Measurements from ENCODE around the gene GDPD3. TPM values are rescaled to one million over a fixed set of nuclear protein-coding genes. Genes with fewer than 3 reads are reported as not detected.

GDPD3 gene
- total RNA-seq, 2 donors from 2014 or later, result 1.7 TPM; not detected in 1

GRCh38 chr16:30122604-30123160, 9.3 kb upstream of the GDPD3 start:
- Histone ChIP-seq H3K36me3 (peaks cover 29% of the 10 kb centered on the region), H3K27ac (peak overlapping the region; percentile 88 to 97), H3K27me3 (no peaks in the 10 kb centered on the region), H3K4me1 (peaks cover 0 to 37% of the 10 kb centered on the region in 2 donors), H3K9me3 (no peaks in the 10 kb centered on the region), H3K4me3 (peak overlapping the region; percentile 80 to 92)
- no peak for DNase-seq (ENCODE audit: low spot score)
- TF ChIP-seq CTCF (IDR thresholded peaks at IDR 0.05), result no peak

DNA sequence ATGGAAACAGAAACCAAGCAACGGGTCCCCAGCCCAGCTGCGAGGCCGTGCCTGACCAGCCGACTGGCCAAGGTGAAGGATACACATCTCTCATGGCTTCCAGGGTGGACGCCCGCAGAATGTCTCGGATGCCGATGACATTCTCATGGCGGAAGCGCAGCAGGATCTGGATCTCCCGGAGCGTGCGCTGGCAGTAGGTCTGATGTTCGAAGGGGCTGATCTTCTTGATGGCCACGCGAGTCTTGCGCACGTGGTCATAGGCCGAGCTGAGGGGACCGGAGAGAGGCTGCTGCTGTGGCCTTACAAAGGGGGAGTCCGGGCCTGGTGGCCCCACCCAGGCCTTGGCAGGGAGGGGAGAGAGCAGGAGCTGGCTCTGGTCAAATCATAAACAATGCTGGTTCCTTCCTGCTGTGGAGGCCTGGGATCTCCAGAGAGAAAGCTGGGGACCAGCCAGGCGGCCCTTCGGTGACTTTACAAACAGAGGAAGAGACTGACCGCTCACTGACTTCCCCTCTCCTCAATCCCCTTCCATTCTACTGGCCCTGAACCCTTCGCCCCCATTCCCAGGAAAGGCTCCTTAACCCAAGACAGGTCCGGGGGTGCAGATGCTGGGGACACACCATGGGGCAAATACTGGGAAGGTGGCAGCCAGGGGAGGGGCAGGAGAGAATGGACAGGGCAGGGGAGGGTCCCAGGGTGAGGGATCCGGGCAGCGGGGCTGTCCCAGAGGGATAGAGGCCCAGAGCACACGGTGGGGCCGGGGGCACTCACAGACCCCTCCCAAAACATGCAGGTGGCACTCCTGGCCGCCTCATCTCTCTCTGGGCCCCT, 8.6 kb upstream of the GDPD3 start:
- peak overlapping the region; percentile 88 to 97 for H3K27ac ChIP-seq
- no peaks in the 10 kb centered on the region for H3K27me3 ChIP-seq
- no peaks in the 10 kb centered on the region for H3K9me3 ChIP-seq
- H3K4me1 ChIP-seq, result peaks cover 0 to 37% of the 10 kb centered on the region in 2 donors
- no peak for TF ChIP-seq CTCF (IDR thresholded peaks at IDR 0.05)
- H3K4me3 ChIP-seq, result peak overlapping the region; percentile 80 to 92
- peak; percentile 89 for DNase-seq (ENCODE audit: low spot score)
- peaks cover 36% of the 10 kb centered on the region for H3K36me3 ChIP-seq

GRCh38 chr16:30120340-30121105, 7.2 kb upstream of the GDPD3 start:
- H3K27ac ChIP-seq, result peak overlapping the region; percentile 88 to 97
- no peaks in the 10 kb centered on the region for H3K9me3 ChIP-seq
- peaks cover 48% of the 10 kb centered on the region for H3K36me3 ChIP-seq
- no peaks in the 10 kb centered on the region for H3K27me3 ChIP-seq
- H3K4me3 ChIP-seq, result no peak overlapping the region
- TF ChIP-seq CTCF (IDR thresholded peaks at IDR 0.05), result no peak
- peaks cover 0 to 37% of the 10 kb centered on the region in 2 donors for H3K4me1 ChIP-seq
- no peak for DNase-seq (ENCODE audit: low spot score)

DNA sequence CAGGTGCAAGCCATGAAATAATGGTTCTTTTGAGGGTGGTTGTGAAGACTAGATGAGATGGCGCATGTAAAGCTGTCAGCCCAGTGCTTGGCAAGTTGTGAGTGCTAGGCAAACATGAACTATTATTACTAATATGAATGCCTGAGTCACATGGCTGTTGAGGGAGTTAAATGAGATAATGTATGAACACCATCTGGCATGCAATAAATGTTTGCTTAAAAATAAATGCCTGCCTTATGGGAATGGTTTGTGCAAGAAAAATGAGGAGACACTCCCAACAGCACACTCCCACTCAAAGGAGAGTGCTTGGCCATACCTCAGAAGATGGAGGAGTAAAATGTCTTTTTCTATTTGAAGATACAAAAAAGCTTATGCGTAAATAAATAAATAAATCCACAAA, 6.1 kb upstream of the GDPD3 start:
- Histone ChIP-seq H3K9me3 (no peaks in the 10 kb centered on the region), H3K27me3 (no peaks in the 10 kb centered on the region), H3K4me3 (no peak overlapping the region), H3K36me3 (peaks cover 49% of the 10 kb centered on the region), H3K4me1 (peaks cover 0 to 34% of the 10 kb centered on the region in 2 donors), H3K27ac (no peak overlapping the region)
- no peak for DNase-seq (ENCODE audit: low spot score)
- TF ChIP-seq CTCF (IDR thresholded peaks at IDR 0.05), result no peak

DNA sequence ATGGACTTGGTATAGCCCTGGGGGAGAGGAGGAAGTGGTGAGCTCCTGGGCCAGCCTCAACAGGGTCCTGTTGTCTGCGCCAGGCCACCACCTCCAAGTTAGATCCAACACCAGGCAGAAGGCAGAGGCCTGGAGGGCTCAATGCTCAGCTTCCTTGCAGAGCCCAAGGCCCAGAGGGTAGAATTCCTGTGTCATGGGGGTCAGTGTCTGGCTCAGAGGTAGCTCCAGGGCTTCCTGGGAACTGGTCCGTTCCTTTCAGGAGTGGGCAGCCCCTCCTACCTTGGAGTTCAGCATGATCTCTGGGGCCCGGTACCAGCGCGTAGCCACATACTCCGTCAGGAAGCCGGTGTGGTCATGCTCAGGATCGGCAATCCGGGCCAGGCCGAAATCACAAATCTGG, 4.4 kb upstream of the GDPD3 start:
- peaks cover 56% of the 10 kb centered on the region for H3K36me3 ChIP-seq
- no peak overlapping the region for H3K4me3 ChIP-seq
- no peak overlapping the region for H3K27ac ChIP-seq
- TF ChIP-seq CTCF (IDR thresholded peaks at IDR 0.05), result no peak
- no peaks in the 10 kb centered on the region for H3K9me3 ChIP-seq
- no peak for DNase-seq (ENCODE audit: low spot score)
- peaks cover 0 to 23% of the 10 kb centered on the region in 2 donors for H3K4me1 ChIP-seq
- no peaks in the 10 kb centered on the region for H3K27me3 ChIP-seq
